ENCODE results near the gene PFKFB4. TPM values are rescaled to one million over a fixed set of nuclear protein-coding genes. Genes with fewer than 3 reads are reported as not detected.

PFKFB4 gene
- total and polyA plus RNA-seq, 9 of the 15 experiments (the other 6 are each of a cell fraction or from before 2014, with no cell fraction given), result 0.92 to 56.3 (median 13.5) TPM

DNA sequence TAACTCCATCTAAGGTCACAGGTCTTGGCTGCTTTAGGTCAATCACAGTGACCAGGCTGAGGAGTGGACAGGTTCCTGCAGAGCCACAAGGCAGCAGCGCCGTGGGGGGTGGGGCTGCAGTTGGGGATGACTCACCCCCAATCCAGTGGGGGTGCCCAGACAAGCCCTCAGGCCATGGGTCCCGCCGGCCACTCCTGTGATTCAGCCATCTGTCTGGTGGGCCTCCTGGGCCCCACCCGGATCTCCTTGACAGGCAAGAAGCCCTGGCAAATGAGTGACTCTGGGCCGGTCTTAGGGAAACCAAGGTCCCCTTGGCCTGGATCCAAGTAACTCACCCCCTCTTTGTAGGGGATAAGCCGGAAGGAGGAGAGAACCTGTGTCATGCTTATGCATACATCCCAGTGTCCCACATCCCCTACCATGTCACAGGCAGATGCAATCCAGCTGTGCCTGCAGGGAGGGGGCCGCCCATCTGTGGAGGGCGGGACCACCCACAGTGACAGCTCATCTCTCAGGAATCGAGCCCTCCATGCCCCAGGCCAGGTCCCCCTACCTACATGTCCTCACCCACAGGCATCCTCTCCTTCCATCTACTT lies 39.0 kb upstream of the PFKFB4 start:
- CTCF ChIA-PET (ENCODE audit: low intra/inter-chr PET ratio), result no interaction called here
- BruUV-seq (replicated peaks), result no TSS peak
- Histone ChIP-seq H3K36me3 (ENCODE audit: control insufficient read depth, insufficient read depth, low read length) (peaks cover 34% of the 10 kb centered on the region; the same call in 2 of the 3 replicates), H3K27me3 (ENCODE audit: control insufficient read depth in 2 of 2, insufficient read depth in 2 of 2, low read length in 2 of 2) (peaks cover 0 to 14% of the 10 kb centered on the region in 2 experiments; a peak in 2 of 5 replicates), H4K20me1 (replicated peaks; ENCODE audit: control insufficient read depth, insufficient read depth, low read length) (no peaks in the 10 kb centered on the region), H3K9me1 (ENCODE audit: control insufficient read depth, insufficient read depth, low read length) (no peaks in the 10 kb centered on the region), H3K9me3 (replicated peaks; ENCODE audit: control insufficient read depth, insufficient read depth, low read depth, low read length) (no peaks in the 10 kb centered on the region), H3K79me2 (ENCODE audit: control insufficient read depth, insufficient read depth, low read length) (no peaks in the 10 kb centered on the region), H3K27ac (ENCODE audit: extremely low read depth, low read depth, low read length) (peak overlapping the region; percentile 39; the same call in 2 of the 3 replicates), H3K4me2 (ENCODE audit: insufficient read depth, low read length) (peak overlapping the region; percentile 8; the same call in 1 of the 2 replicates), H3K9ac (ENCODE audit: insufficient read depth in 1 of 2, low read depth in 2 of 2, low read length in 2 of 2) (0 out of 4 replicates have a peak overlapping the region, but pooled peaks of 1 of the 2 experiments have one; percentile 31), H2AFZ (ENCODE audit: low read depth, low read length) (no peak overlapping the region), H3K4me3 (no peak overlapping the region), H3K4me1 (replicated peaks in 1 of 2; ENCODE audit: control insufficient read depth in 2 of 2, insufficient read depth in 2 of 2, low read length in 2 of 2) (peaks cover 12 to 48% of the 10 kb centered on the region in 2 experiments; a peak in 4 of 5 replicates)
- 8% methylated on average over 8 of the region's 10 CpGs for whole genome bisulfite sequencing (ENCODE audit: insufficient coverage, low coverage, missing lambda C conversion rate)
- intact Hi-C loops (cut with micrococcal nuclease) (no loop called here), in situ Hi-C loops (cut with MboI) (no loop called here)
- DNase-seq (ENCODE audit: extremely low read depth in 1 of 4, low spot score in 3 of 4), result peak; percentile 79 to 81 (median 80)
- FAIRE-seq, result peak; percentile 6
- POLR2A ChIA-PET, result interaction anchor here (0.5 to 0.7 kb wide), 2 partner anchors 145 to 277 kb away, joined by 3 read pairs; no protein-coding TSS in a partner anchor
- ATAC-seq, result peak; percentile 44
- TF ChIP-seq MAX (CRISPR knock-in tag; IDR thresholded peaks at IDR 0.05) (peak; percentile 29; the same call in 1 of the 2 replicates), NFE2 (IDR thresholded peaks at IDR 0.05; ENCODE audit: low read depth) (peak; percentile 4; the same call in 1 of the 2 replicates), DPF2 (IDR thresholded peaks at IDR 0.05) (peak; percentile 60), ZEB2 (IDR thresholded peaks at IDR 0.05) (no peak), NCOR1 (IDR thresholded peaks at IDR 0.05) (peak; percentile 26; the same call in 1 of the 2 replicates), ZNF253 (CRISPR knock-in tag; conservative IDR thresholded peaks at IDR 0.05) (no peak), CBX2 (IDR thresholded peaks at IDR 0.05; ENCODE audit: insufficient read depth, low read length, poor library complexity, severe bottlenecking) (no peak), CTBP1 (IDR thresholded peaks at IDR 0.05; ENCODE audit: borderline replicate concordance) (0 out of 2 replicates have a peak, but pooled peaks have one; percentile 19), PRDM10 (IDR thresholded peaks at IDR 0.05; ENCODE audit: partially characterized antibody) (peak; percentile 33), ATF1 (CRISPR knock-in tag; IDR thresholded peaks at IDR 0.05) (no peak), ATF1 (tag; IDR thresholded peaks at IDR 0.05) (no peak), BRCA1 (IDR thresholded peaks at IDR 0.05) (no peak), BRCA1 (CRISPR knock-in tag; IDR thresholded peaks at IDR 0.05) (0 out of 2 replicates have a peak, but pooled peaks have one; percentile 81), RFX5 (IDR thresholded peaks at IDR 0.05; ENCODE audit: low read depth, low read length) (no peak), FOSL1 (tag; conservative IDR thresholded peaks at IDR 0.05) (peak; percentile 91), JUN (IDR thresholded peaks at IDR 0.05; ENCODE audit: borderline replicate concordance, low read depth, low read length) (peak; percentile 73; the same call in 1 of the 2 replicates), JUN (CRISPR knock-in tag; IDR thresholded peaks at IDR 0.05; ENCODE audit: borderline replicate concordance) (no peak)
- TF ChIP-seq, protein P1, sequence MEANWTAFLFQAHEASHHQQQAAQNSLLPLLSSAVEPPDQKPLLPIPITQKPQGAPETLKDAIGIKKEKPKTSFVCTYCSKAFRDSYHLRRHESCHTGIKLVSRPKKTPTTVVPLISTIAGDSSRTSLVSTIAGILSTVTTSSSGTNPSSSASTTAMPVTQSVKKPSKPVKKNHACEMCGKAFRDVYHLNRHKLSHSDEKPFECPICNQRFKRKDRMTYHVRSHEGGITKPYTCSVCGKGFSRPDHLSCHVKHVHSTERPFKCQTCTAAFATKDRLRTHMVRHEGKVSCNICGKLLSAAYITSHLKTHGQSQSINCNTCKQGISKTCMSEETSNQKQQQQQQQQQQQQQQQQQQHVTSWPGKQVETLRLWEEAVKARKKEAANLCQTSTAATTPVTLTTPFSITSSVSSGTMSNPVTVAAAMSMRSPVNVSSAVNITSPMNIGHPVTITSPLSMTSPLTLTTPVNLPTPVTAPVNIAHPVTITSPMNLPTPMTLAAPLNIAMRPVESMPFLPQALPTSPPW (CRISPR knock-in tag; IDR thresholded peaks at IDR 0.05), result peak; percentile 52

Data from K562 (cell line).